BLaER1 treated with 17β-estradiol and CSF1 and Interleukin-3, amounts not matched to agents 10 nM and 100 nM (cell line): ENCODE results near the gene GFAP.

Experiments
- H3K27ac ChIP-seq, 11 experiments: shearing (Covaris generic); formaldehyde crosslinking; 2 replicates each; pipeline ENCODE4 v1.8.1; 2022
- H3K27me3 ChIP-seq, 11 experiments: shearing (Covaris generic); formaldehyde crosslinking; 2 replicates each; pipeline ENCODE4 v1.8.1; 2022
- H3K36me3 ChIP-seq, 11 experiments: shearing (Covaris generic); formaldehyde crosslinking; 2 replicates each; pipeline ENCODE4 v1.8.1; 2022
- H3K4me1 ChIP-seq, 10 experiments: shearing (Covaris generic); formaldehyde crosslinking; 2 replicates each; pipeline ENCODE4 v1.8.1; 2022
- H3K4me2 ChIP-seq, 11 experiments: shearing (Covaris generic); formaldehyde crosslinking; 2 replicates each; pipeline ENCODE4 v1.8.1; 2022
- H3K4me3 ChIP-seq, 10 experiments: shearing (Covaris generic); formaldehyde crosslinking; 2 replicates each; pipeline ENCODE4 v1.8.1; 2022
- H3K9ac ChIP-seq, 11 experiments: shearing (Covaris generic); formaldehyde crosslinking; 2 replicates each; pipeline ENCODE4 v1.8.1; 2022
- H3K9me3 ChIP-seq, 11 experiments: shearing (Covaris generic); formaldehyde crosslinking; replicated peaks in 1 of 11; 2 replicates each; pipeline ENCODE4 v1.8.1; 2022
- H4K20me1 ChIP-seq, 11 experiments: shearing (Covaris generic); formaldehyde crosslinking; 2 replicates each; pipeline ENCODE4 v1.8.1; 2022
- Cebpa-rat ChIP-seq, 11 experiments: shearing (Covaris generic); IDR thresholded peaks; 2 replicates each; pipeline ENCODE4 v1.8.1; 2022

The GFAP gene

DNA sequence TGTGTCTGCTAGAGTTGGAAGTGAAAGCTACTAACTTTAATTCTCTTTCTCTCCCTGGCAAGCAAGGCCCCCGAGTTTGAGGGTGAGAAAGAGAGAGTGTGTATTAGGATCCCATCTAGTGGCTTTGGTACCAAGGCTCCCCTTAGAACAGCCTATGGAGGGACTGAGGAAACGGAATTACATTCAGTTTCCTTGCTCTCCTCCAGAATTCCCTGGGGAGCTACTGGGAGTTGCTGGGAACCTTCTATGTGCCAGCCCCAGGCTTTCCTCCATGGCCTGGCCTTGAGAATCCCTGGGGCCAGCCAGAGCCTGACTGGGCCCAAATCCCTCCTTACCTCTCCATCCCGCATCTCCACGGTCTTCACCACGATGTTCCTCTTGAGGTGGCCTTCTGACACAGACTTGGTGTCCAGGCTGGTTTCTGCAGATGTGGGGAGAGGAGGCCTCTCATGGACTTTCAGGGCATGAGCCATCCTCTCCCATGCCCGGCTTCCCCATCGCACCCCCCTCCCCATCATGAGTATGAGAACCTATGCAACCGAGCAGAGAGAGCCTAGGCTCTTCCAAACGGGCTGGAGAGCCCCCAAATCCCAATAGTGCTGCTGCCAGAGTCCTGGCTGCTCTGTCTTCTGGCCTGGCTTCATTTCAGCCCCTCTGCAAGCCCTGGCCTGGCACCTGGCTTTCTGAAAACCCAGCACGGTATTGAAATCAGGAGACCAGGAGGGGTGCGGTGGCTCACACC, 7.4 kb downstream of the GFAP start:
- Histone ChIP-seq H3K4me3 (no peak overlapping the region), H3K4me1 (peaks cover 36 to 63% (median 52%) of the 10 kb centered on the region in 10 experiments), H3K27me3 (peaks cover 22 to 38% (median 33%) of the 10 kb centered on the region in 11 experiments), H4K20me1 (peaks cover 0 to 24% (median 0%) of the 10 kb centered on the region in 11 experiments; a peak in 2 of 22 replicates), H3K4me2 (peak overlapping the region in 8 of 11 experiments; percentile 6 to 60 (median 36); a peak in 5 of 22 replicates), H3K36me3 (no peaks in the 10 kb centered on the region), H3K9me3 (no peaks in the 10 kb centered on the region), H3K27ac (no peak overlapping the region), H3K9ac (no peak overlapping the region)
- TF ChIP-seq Cebpa-rat (IDR thresholded peaks at IDR 0.05) = no peak

DNA sequence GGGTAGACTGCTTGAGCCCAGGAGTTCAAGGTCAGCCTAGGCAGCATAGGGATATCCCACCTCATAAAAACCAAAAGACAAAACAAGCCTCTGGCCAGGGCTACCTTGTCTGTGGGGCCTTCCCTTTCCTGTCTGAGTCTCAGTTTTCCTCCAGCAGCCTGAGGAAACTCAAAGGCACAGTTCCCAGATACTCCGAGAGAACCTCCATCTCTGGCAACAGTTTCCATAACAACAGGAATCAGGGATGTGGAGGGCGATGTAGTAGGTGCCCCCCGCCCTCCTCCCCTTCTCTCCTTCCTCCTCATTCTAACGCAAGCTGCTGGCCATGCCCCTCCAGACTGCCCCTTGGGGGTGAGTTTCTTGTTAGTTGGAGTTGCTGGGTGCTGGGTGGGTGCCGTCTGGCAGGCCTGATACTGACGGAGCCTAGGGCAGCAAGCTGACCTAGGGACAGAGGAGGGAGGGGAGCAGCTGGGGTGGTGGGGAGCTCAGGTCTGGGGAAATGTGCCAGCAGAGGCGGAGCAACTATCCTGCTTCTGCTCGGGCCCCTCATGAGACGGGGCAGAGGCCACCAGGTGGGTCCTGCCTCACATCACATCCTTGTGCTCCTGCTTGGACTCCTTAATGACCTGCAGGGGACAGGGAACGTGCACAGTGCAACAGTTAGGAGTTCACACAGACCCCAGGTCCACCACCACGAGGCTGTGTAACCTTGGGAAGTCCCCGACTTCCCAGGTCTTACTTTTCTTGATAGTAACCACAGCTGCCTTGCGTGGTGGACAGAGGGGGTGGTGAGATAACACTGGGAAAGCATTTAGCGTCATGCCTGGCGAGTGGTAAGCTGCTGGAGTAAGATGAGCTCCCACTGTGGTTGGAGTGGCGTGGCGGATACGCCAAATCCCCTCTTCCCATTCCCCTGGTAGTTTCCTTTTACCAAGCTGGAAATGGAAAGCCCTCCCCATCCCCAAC, 8.3 kb downstream of the GFAP start:
- Histone ChIP-seq H3K4me3 (no peak overlapping the region), H3K4me2 (peak overlapping the region in 6 of 11 experiments; percentile 13 to 90 (median 74); a peak in 8 of 22 replicates), H3K9me3 (no peaks in the 10 kb centered on the region), H3K9ac (no peak overlapping the region), H3K4me1 (peaks cover 36 to 63% (median 52%) of the 10 kb centered on the region in 10 experiments), H3K36me3 (no peaks in the 10 kb centered on the region), H3K27ac (no peak overlapping the region; a peak in 1 of 22 replicates), H3K27me3 (peaks cover 17 to 38% (median 33%) of the 10 kb centered on the region in 11 experiments), H4K20me1 (peaks cover 0 to 19% (median 0%) of the 10 kb centered on the region in 11 experiments; a peak in 2 of 22 replicates)
- TF ChIP-seq Cebpa-rat (IDR thresholded peaks at IDR 0.05) = no peak

DNA sequence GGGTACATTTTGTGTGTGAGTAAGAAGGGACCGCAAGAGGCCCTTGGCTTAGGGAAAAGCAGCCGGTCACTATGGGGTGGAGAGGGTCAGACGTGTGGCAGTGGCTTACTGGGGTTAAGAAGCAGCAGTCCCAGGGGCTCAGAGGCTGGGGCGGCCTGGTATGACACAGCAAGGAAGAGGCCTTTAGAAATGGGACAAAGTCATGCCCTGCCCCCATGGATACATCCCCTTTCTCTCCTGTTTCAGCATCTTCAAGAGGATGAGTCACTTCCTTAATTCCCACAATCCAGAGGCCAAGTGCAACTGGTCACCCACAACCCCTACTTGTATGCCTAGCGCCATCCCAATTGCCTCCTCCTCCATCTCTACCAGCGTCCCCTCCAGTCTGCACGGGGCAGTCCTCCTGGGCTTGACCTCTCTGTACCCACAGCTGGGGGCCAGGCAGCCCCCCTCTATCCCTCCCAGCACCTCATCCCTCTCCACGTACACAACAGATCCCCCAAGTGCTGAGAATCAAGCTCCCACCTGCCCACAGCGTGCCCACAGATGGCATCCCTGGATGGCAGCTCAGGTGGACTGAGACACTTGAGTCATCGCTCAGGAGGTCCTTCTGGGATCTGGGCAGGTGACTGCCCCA, 9.2 kb downstream of the GFAP start:
- Histone ChIP-seq H3K4me2 (peak overlapping the region in 7 of 11 experiments; percentile 17 to 90 (median 71); a peak in 13 of 22 replicates), H3K9ac (no peak overlapping the region; a peak in 2 of 22 replicates), H3K36me3 (no peaks in the 10 kb centered on the region), H3K9me3 (no peaks in the 10 kb centered on the region), H3K27ac (peak overlapping the region in 5 of 11 experiments; percentile 24 to 56 (median 42); a peak in 7 of 22 replicates), H3K27me3 (peaks cover 8 to 38% (median 32%) of the 10 kb centered on the region in 11 experiments), H4K20me1 (peaks cover 0 to 10% (median 0%) of the 10 kb centered on the region in 11 experiments; a peak in 1 of 22 replicates), H3K4me3 (no peak overlapping the region), H3K4me1 (peaks cover 32 to 57% (median 45%) of the 10 kb centered on the region in 10 experiments)
- no peak for TF ChIP-seq Cebpa-rat (IDR thresholded peaks at IDR 0.05)

GRCh38 chr17:44905006-44906000, 10.0 kb downstream of the GFAP start:
- no peak for TF ChIP-seq Cebpa-rat (IDR thresholded peaks at IDR 0.05)
- Histone ChIP-seq H3K4me1 (peaks cover 27 to 61% (median 38%) of the 10 kb centered on the region in 10 experiments), H3K27ac (peak overlapping the region in 5 of 11 experiments; percentile 24 to 56 (median 42); a peak in 8 of 22 replicates), H3K4me2 (peak overlapping the region; percentile 4 to 90 (median 35); a peak in 16 of 22 replicates), H3K27me3 (peaks cover 0 to 38% (median 32%) of the 10 kb centered on the region in 11 experiments; a peak in 17 of 22 replicates), H4K20me1 (peaks cover 0 to 2% (median 0%) of the 10 kb centered on the region in 11 experiments; a peak in 1 of 22 replicates), H3K4me3 (no peak overlapping the region), H3K9ac (no peak overlapping the region; a peak in 2 of 22 replicates), H3K9me3 (no peaks in the 10 kb centered on the region), H3K36me3 (no peaks in the 10 kb centered on the region)

DNA sequence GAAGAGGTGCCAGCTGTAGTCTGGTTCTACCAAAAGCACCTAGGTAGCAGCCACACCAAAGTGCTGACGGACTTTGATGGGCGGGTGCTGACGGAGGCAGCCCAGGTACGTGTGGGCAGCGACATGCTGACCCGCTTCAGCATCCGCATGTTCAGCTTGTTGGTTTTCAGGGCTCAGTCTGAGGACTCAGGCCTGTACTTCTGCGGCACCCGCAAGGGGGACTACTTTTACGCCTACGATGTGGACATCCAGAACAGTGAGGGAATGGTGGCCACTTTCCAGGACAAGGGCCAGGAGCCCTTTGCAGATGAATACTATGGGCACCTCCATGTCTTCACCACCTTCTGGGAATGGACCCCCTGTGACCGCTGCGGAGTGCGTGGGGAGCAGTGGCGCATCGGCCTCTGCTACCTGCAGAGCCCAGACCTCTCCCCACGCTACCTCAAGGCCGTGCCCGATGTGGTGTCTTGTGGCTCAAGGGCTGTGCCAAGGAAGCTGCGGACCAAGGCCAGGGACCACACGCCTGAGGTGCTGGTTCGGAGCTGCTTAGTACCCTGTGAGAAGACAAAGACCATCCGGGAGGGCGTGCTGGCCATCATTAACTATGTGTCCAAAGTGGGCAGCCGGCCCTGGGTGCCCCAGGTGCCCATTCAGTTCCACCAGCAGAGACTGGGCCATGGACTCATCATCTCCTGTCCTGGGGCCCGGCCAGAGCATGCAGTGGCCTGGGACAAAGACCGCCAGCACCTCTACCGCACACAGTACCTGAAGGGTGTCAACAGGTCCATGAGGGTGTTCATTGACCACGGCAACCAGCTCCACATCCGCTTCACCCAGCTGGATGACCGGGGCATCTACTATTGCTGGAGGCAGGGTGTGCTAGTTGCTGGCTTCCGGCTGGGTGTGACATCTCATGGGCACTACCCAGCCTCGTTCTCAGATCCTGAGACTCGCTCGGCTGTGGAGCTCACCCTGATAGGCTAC, 11.0 kb downstream of the GFAP start:
- Histone ChIP-seq H3K4me2 (peak overlapping the region in 4 of 11 experiments; percentile 35 to 90 (median 82); a peak in 5 of 22 replicates), H3K9me3 (no peaks in the 10 kb centered on the region), H4K20me1 (no peaks in the 10 kb centered on the region), H3K4me1 (peaks cover 32 to 66% (median 44%) of the 10 kb centered on the region in 10 experiments), H3K27me3 (peaks cover 0 to 40% (median 31%) of the 10 kb centered on the region in 11 experiments; a peak in 17 of 22 replicates), H3K4me3 (no peak overlapping the region), H3K9ac (no peak overlapping the region), H3K36me3 (no peaks in the 10 kb centered on the region), H3K27ac (no peak overlapping the region)
- TF ChIP-seq Cebpa-rat (IDR thresholded peaks at IDR 0.05) = no peak

- H3K9ac ChIP-seq = no peak overlapping the region
- H3K9me3 ChIP-seq = no peaks in the 10 kb centered on the region
- H3K4me1 ChIP-seq = peaks cover 24 to 58% (median 40%) of the 10 kb centered on the region in 10 experiments
- peaks cover 0 to 40% (median 31%) of the 10 kb centered on the region in 11 experiments; a peak in 17 of 22 replicates for H3K27me3 ChIP-seq
- H3K4me2 ChIP-seq = no peak overlapping the region
- peaks cover 0 to 6% (median 4%) of the 10 kb centered on the region in 11 experiments; a peak in 11 of 22 replicates for H4K20me1 ChIP-seq
- TF ChIP-seq Cebpa-rat (IDR thresholded peaks at IDR 0.05) = no peak
- H3K27ac ChIP-seq = no peak overlapping the region
- no peak overlapping the region for H3K4me3 ChIP-seq
- no peaks in the 10 kb centered on the region; a peak in 1 of 22 replicates for H3K36me3 ChIP-seq
Observed at GRCh38 chr17:44903012-44903685, 12.2 kb downstream of the GFAP start.
